ENCODE data around the gene RTL10.

Gene RTL10

DNA sequence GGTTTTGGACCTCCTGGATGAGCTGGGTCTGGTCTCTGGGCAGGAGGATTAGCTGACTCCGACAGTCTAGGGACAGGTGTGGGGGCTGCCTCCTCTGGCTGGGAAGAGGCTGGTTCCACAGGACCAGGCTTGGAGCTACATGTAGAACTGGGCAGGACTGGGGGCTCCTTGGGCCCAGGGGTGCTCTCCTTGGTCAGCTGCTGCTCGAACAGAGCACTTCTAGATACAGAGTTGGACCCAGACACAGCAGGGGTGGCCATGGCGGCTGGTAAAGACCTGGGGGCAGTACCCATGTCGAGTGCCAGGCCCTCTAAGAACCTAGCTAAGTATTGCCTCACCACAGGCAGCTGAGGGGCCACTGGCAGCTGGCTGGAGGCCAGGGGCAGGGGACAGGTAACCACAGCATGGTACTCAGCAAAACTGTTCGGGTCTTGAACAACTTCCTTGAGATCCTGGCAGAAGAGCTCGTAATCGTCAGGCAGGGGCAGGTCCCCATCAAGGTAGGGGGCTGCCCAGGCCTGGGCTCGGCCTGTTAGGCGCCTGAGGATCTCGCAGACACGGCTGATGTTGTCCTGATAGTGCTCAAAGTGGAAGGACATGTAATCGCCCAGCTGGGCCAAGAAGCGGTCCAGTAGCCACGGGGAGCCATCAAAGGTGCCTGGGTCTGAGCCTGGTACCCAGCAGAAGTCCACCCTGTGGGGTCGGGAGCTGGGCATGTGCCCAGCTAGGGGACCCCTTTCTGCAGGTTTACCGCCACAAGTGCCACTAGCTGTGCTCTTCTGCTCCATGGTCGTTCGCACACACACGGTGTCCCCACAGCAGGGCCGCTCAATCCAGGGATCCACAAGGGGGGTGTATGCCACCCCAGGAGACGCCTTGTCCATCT lies 3.1 kb downstream of the RTL10 start:
- Histone ChIP-seq H3K4me1 (peaks cover 12% of the 10 kb centered on the region), H3K4me2 (ENCODE audit: low read length) (no peak overlapping the region), H3K27me3 (ENCODE audit: control insufficient read depth, insufficient read depth, low read length) (no peaks in the 10 kb centered on the region), H2AFZ (no peak overlapping the region), H3K4me3 (ENCODE audit: low read depth, low read length) (no peak overlapping the region), H3K9ac (no peak overlapping the region), H3K36me3 (ENCODE audit: control insufficient read depth, insufficient read depth, low read length) (no peaks in the 10 kb centered on the region), H3K9me3 (ENCODE audit: control insufficient read depth, low read length) (no peaks in the 10 kb centered on the region), H3K79me2 (peaks cover 8% of the 10 kb centered on the region), H3K27ac (no peak overlapping the region)
- TF ChIP-seq, protein P1, sequence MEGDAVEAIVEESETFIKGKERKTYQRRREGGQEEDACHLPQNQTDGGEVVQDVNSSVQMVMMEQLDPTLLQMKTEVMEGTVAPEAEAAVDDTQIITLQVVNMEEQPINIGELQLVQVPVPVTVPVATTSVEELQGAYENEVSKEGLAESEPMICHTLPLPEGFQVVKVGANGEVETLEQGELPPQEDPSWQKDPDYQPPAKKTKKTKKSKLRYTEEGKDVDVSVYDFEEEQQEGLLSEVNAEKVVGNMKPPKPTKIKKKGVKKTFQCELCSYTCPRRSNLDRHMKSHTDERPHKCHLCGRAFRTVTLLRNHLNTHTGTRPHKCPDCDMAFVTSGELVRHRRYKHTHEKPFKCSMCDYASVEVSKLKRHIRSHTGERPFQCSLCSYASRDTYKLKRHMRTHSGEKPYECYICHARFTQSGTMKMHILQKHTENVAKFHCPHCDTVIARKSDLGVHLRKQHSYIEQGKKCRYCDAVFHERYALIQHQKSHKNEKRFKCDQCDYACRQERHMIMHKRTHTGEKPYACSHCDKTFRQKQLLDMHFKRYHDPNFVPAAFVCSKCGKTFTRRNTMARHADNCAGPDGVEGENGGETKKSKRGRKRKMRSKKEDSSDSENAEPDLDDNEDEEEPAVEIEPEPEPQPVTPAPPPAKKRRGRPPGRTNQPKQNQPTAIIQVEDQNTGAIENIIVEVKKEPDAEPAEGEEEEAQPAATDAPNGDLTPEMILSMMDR (IDR thresholded peaks at IDR 0.05) = no peak

DNA sequence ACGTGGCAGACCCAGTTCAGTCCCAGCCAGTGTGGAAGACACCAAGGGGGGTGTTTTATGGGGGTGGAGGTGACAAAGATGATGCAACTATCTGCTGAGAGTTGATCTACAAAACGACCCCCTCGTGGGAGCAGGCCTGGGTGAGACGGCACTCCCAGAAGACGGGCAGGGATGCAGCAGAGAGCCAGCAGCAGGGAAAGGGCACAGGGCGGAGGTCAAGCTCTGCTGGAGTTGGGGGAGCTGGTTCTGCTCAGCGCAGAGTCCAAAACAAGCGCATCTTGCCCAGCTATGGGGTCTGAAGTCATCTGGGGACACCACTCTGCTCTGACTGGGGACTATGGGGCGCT lies 3.9 kb downstream of the RTL10 start:
- no peaks in the 10 kb centered on the region for H3K27me3 ChIP-seq (ENCODE audit: control insufficient read depth, insufficient read depth, low read length)
- H3K36me3 ChIP-seq (ENCODE audit: control insufficient read depth, insufficient read depth, low read length) = no peaks in the 10 kb centered on the region
- H3K9me3 ChIP-seq (ENCODE audit: control insufficient read depth, low read length) = no peaks in the 10 kb centered on the region
- peaks cover 8% of the 10 kb centered on the region for H3K79me2 ChIP-seq
- TF ChIP-seq, protein P1 (IDR thresholded peaks at IDR 0.05) = no peak
- H3K4me3 ChIP-seq (ENCODE audit: low read depth, low read length) = no peak overlapping the region
- H3K4me2 ChIP-seq (ENCODE audit: low read length) = no peak overlapping the region
- H3K27ac ChIP-seq = no peak overlapping the region
- no peak overlapping the region for H3K9ac ChIP-seq
- peaks cover 6% of the 10 kb centered on the region for H3K4me1 ChIP-seq
- no peak overlapping the region for H2AFZ ChIP-seq

DNA sequence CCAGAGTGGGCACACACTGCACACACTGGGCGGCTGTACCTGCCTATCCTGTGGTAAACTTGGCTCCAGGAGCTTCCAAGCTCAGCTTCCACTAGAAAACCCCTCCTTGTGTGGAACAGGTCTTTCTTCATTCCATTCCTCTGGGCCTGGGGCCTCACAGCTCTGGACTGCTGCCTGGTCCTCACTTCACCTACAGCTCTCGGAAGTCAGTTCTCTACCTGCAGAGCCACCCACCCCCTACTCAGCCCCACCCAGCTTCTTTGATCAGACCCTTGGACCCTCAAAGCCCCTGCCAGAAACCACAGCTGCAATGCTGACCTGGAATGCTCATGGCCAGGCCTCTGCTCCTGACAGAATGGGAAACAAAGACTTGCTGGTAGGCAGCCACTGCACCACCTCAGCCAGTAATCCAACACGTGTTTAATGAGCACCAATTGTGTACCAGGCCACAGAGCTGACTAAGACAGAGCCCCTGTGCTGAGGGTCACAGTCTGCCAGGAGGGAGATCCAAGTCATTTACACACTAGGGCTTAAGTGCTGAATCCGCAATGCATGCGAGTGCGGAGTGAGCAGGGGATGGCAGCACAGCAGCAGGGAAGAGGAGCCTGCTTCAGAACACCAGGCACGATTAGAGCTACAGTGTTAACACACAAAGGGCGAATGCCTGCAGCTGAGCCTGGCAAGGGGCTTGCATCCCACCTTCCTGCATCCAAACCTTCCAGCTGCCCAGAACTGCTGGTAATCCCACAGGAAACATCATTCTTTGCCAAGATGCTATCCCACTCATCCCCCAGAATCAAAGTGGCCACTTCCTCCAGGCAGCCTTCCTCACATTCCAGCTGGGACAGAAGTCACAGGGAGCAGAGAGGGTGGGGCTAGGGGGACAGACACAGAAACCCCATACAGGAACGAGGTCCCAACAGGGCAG lies 4.6 kb downstream of the RTL10 start:
- no peak overlapping the region for H3K27ac ChIP-seq
- no peak overlapping the region for H3K4me2 ChIP-seq (ENCODE audit: low read length)
- TF ChIP-seq, protein P1 (IDR thresholded peaks at IDR 0.05) = no peak
- H3K79me2 ChIP-seq = peaks cover 8% of the 10 kb centered on the region
- no peaks in the 10 kb centered on the region for H3K27me3 ChIP-seq (ENCODE audit: control insufficient read depth, insufficient read depth, low read length)
- no peak overlapping the region for H3K4me3 ChIP-seq (ENCODE audit: low read depth, low read length)
- no peaks in the 10 kb centered on the region for H3K9me3 ChIP-seq (ENCODE audit: control insufficient read depth, low read length)
- peaks cover 6% of the 10 kb centered on the region for H3K4me1 ChIP-seq
- H2AFZ ChIP-seq = no peak overlapping the region
- no peak overlapping the region for H3K9ac ChIP-seq
- H3K36me3 ChIP-seq (ENCODE audit: control insufficient read depth, insufficient read depth, low read length) = no peaks in the 10 kb centered on the region

DNA sequence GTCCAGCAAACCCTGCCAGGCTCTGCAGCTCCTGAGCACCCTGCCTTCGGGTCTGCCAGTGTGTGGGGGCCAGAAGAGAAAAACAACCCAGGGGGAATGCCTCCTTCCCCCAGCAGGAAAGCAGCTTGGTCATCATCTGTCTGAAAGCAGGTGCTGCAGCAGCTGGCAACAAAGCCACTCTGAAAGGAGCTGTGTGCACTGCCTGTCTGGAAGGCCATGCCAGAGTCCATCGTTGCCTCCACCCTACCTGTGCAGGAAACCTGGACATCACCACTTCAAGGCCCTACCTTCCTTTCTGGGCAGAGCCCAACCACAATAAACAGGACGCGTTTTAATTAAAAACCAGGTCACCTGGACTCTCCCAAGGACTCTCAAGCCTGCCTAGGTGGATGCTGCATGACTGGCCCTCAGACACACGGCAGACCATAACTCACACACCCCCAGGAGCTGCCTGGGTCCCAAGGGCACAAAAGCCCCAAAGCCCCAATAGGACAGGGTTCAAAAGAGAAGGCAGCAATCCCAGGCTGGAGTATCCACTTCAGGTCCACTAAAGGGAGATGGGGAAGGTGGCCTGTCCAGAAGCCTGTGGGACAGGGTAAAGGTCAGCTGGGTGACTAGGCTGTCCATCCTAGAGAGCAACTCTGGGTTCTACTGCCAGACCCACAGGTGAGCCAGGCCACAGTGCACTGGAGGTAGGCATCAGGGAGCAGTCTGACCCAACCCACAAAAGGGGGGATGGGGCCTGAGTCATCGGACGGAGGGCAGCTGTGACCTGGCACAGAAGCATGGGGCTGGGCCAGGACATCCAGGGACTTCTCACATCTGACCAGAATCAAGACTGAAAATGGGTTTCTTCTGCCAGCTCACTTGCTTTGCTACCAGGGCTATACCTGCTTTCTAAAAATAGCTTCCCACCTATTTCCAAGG lies 6.1 kb downstream of the RTL10 start:
- Histone ChIP-seq H3K79me2 (peaks cover 8% of the 10 kb centered on the region), H3K27me3 (ENCODE audit: control insufficient read depth, insufficient read depth, low read length) (no peaks in the 10 kb centered on the region), H3K9me3 (ENCODE audit: control insufficient read depth, low read length) (no peaks in the 10 kb centered on the region), H3K27ac (no peak overlapping the region), H3K9ac (no peak overlapping the region), H3K36me3 (ENCODE audit: control insufficient read depth, insufficient read depth, low read length) (no peaks in the 10 kb centered on the region), H3K4me3 (ENCODE audit: low read depth, low read length) (no peak overlapping the region), H3K4me1 (peaks cover 6% of the 10 kb centered on the region), H3K4me2 (ENCODE audit: low read length) (no peak overlapping the region), H2AFZ (no peak overlapping the region)
- TF ChIP-seq, protein P1 (IDR thresholded peaks at IDR 0.05) = no peak
